ENCODE data around the gene RPGR. TPM values are rescaled to one million over a fixed set of nuclear protein-coding genes. Genes with fewer than 3 reads are reported as not detected.

The RPGR gene
- polyA plus RNA-seq, 2 donors: 4.3 to 10.0 TPM

DNA sequence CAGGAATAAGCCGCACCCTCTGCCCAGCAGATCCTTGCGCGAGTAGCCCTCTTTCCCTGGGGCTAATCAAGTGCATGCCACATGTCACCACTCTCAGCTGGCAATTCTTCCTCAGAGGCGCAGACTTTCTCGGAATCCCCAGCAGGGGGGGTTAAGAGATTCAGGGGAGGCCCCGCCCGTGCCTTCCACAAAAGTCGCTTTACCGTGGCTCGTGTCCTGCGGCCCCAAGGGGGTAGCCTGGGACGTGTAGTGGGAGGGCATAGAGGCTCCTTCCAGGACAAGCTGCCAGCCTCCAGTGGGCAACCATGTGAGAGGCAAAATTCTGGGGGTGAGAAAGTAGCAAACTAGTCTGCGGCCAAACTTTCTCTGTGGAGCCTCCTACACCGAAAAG is 107.3 kb downstream of the RPGR start:
- peaks cover 0 to 5% of the 10 kb centered on the region in 2 donors for H3K4me1 ChIP-seq (ENCODE audit: control insufficient read depth in 2 of 2, insufficient read depth in 2 of 2, low read length in 1 of 2)
- H3K27me3 ChIP-seq (ENCODE audit: control insufficient read depth in 1 of 2, insufficient read depth in 2 of 2, low read length in 2 of 2): peaks cover 0 to 12% of the 10 kb centered on the region in 2 donors
- H3K4me3 ChIP-seq (ENCODE audit: low read depth in 1 of 2, low read length in 2 of 2): peak overlapping the region; percentile 31 to 57
- no peaks in the 10 kb centered on the region for H3K36me3 ChIP-seq (ENCODE audit: control insufficient read depth in 2 of 2, insufficient read depth in 2 of 2, low read length in 1 of 2)
- H3K9me3 ChIP-seq (ENCODE audit: control insufficient read depth in 2 of 2, insufficient read depth in 1 of 2, low read depth in 1 of 2, low read length in 1 of 2): no peaks in the 10 kb centered on the region
- WGBS, 2 donors: 1 to 46% methylated on average over 14 of the region's 14 CpGs
- H3K27ac ChIP-seq (ENCODE audit: low read depth in 2 of 2, low read length in 1 of 2): no peak overlapping the region

Other genes with a start within 250 kb of the RPGR start
- 10 to 100 TPM in 1 of 2 donors, 1 to 10 TPM in 1; 4.1 to 10.4 TPM for gene SRPX, start 106.6 kb downstream of the RPGR start, polyA plus RNA-seq
- gene OTC, start 25.1 kb upstream of the RPGR start, polyA plus RNA-seq: under 1 TPM; 0.12 to 0.20 TPM
- gene TSPAN7, start 234.0 kb upstream of the RPGR start, polyA plus RNA-seq: 10 to 100 TPM in 1 of 2 donors, 1 to 10 TPM in 1; 6.1 to 16.8 TPM